ENCODE data around the gene CFAP74. TPM values are rescaled to one million over a fixed set of nuclear protein-coding genes. Genes with fewer than 3 reads are reported as not detected.

Gene CFAP74
- polyA plus RNA-seq, 1 experiment: not detected

GRCh38 chr1:1925437-1926345 lies 77.9 kb downstream of the CFAP74 start:
- Histone ChIP-seq H3K9me3 (ENCODE audit: control insufficient read depth, insufficient read depth, low read length) (peaks cover 25% of the 10 kb centered on the region; the same call in 1 of the 2 replicates), H3K27ac (ENCODE audit: low read depth, low read length) (no peak overlapping the region), H3K27me3 (ENCODE audit: control insufficient read depth, insufficient read depth, low read length) (peaks cover 2% of the 10 kb centered on the region), H3K4me3 (ENCODE audit: low read depth, low read length) (no peak overlapping the region)
- ChIA-PET POLR2A (interaction anchor here (0.6 kb wide), 1 partner anchor 16 kb away, joined by 3 read pairs; no protein-coding TSS in a partner anchor), CTCF (no interaction called here)
- no peak for TF ChIP-seq CTCF (IDR thresholded peaks at IDR 0.05; ENCODE audit: low read depth, low read length)
- DNase-seq (ENCODE audit: low read depth, low spot score): no peak

- no peak for TF ChIP-seq CTCF (IDR thresholded peaks at IDR 0.05; ENCODE audit: low read depth, low read length)
- ChIA-PET POLR2A (interaction anchor here (0.6 kb wide), 1 partner anchor 16 kb away, joined by 3 read pairs; no protein-coding TSS in a partner anchor), CTCF (no interaction called here)
- H3K4me3 ChIP-seq (ENCODE audit: low read depth, low read length): no peak overlapping the region
- H3K27ac ChIP-seq (ENCODE audit: low read depth, low read length): no peak overlapping the region
- no peak for DNase-seq (ENCODE audit: low read depth, low spot score)
- peaks cover 2% of the 10 kb centered on the region for H3K27me3 ChIP-seq (ENCODE audit: control insufficient read depth, insufficient read depth, low read length)
- H3K9me3 ChIP-seq (ENCODE audit: control insufficient read depth, insufficient read depth, low read length): peaks cover 20% of the 10 kb centered on the region; the same call in 1 of the 2 replicates
Measured at GRCh38 chr1:1924849-1925248, 78.7 kb downstream of the CFAP74 start.

GRCh38 chr1:1924386-1924785 lies 79.2 kb downstream of the CFAP74 start:
- DNase-seq (ENCODE audit: low read depth, low spot score): no peak
- Histone ChIP-seq H3K27me3 (ENCODE audit: control insufficient read depth, insufficient read depth, low read length) (peaks cover 2% of the 10 kb centered on the region), H3K27ac (ENCODE audit: low read depth, low read length) (no peak overlapping the region), H3K4me3 (ENCODE audit: low read depth, low read length) (no peak overlapping the region), H3K9me3 (ENCODE audit: control insufficient read depth, insufficient read depth, low read length) (peaks cover 17% of the 10 kb centered on the region; the same call in 1 of the 2 replicates)
- no peak for TF ChIP-seq CTCF (IDR thresholded peaks at IDR 0.05; ENCODE audit: low read depth, low read length)
- ChIA-PET POLR2A (no interaction called here), CTCF (no interaction called here)

GRCh38 chr1:1922956-1923833 lies 80.4 kb downstream of the CFAP74 start:
- CTCF ChIA-PET: no interaction called here
- no peak overlapping the region for H3K4me3 ChIP-seq (ENCODE audit: low read depth, low read length)
- TF ChIP-seq CTCF (IDR thresholded peaks at IDR 0.05; ENCODE audit: low read depth, low read length): no peak
- H3K27me3 ChIP-seq (ENCODE audit: control insufficient read depth, insufficient read depth, low read length): peaks cover 2% of the 10 kb centered on the region
- no peak for DNase-seq (ENCODE audit: low read depth, low spot score)
- POLR2A ChIA-PET: no interaction called here
- H3K27ac ChIP-seq (ENCODE audit: low read depth, low read length): no peak overlapping the region
- H3K9me3 ChIP-seq (ENCODE audit: control insufficient read depth, insufficient read depth, low read length): peaks cover 10% of the 10 kb centered on the region; the same call in 1 of the 2 replicates

- no peak for DNase-seq (ENCODE audit: low read depth, low spot score)
- CTCF ChIA-PET: no interaction called here
- no peak for TF ChIP-seq CTCF (IDR thresholded peaks at IDR 0.05; ENCODE audit: low read depth, low read length)
- H3K27me3 ChIP-seq (ENCODE audit: control insufficient read depth, insufficient read depth, low read length): peaks cover 5% of the 10 kb centered on the region
- H3K4me3 ChIP-seq (ENCODE audit: low read depth, low read length): no peak overlapping the region
- no peak overlapping the region for H3K27ac ChIP-seq (ENCODE audit: low read depth, low read length)
- peaks cover 5% of the 10 kb centered on the region; the same call in 1 of the 2 replicates for H3K9me3 ChIP-seq (ENCODE audit: control insufficient read depth, insufficient read depth, low read length)
- POLR2A ChIA-PET: no interaction called here
Measured at GRCh38 chr1:1922702-1922955, 81.0 kb downstream of the CFAP74 start.

Data from AG04450 (cell line).